A673 (cell line): Measurements from ENCODE around the gene SIRPA.

Source experiments
- CTCF ChIP-seq: fragments of 300-800, 200-600 bp; sonication (generic); conservative IDR thresholded peaks from 2 replicates; pipeline ENCODE4 v1.5.1; 2017; ENCODE audit warnings: low read depth, mild to moderate bottlenecking, antibody characterized with exemption, low read length, moderate library complexity, mixed read lengths
- EZH2 ChIP-seq: fragments of 200-600 bp; sonication (generic); IDR thresholded peaks from 2 replicates; pipeline ENCODE4 v1.6.1; 2017; ENCODE audit warnings: borderline replicate concordance, low read depth, mild to moderate bottlenecking, mixed read lengths, antibody characterized with exemption, low read length; ENCODE audit not compliant: poor library complexity, severe bottlenecking

- TF ChIP-seq CTCF (no peak), EZH2 (no peak)
Observed at GRCh38 chr20:1857466-1857865, 37.7 kb upstream of the SIRPA start.
